Daoy (cell line): ENCODE results near the gene MADCAM1. TPM values are rescaled to one million over a fixed set of nuclear protein-coding genes. Genes with fewer than 3 reads are reported as not detected.

Source experiments
- DNase-seq: peaks from one replicate; pipeline ENCODE4 v3.0.0-alpha.2; 2015; ENCODE audit warnings: low read depth
- total RNA-seq: library from RNA; depleted of rRNA; stranded (reverse); fragments of >200 nt; shearing (Covaris generic); gene quantifications from 2 replicates; pipeline ENCODE4 v1.2.3, GENCODE V29; 2014

MADCAM1 gene
- total RNA-seq, 1 experiment from 2014 or later = not detected

- DNase-seq = peak; percentile 97
Observed at GRCh38 chr19:488505-489417, 7.5 kb upstream of the MADCAM1 start.

GRCh38 chr19:489418-490196, 6.7 kb upstream of the MADCAM1 start:
- no peak for DNase-seq

GRCh38 chr19:491146-491741, 5.0 kb upstream of the MADCAM1 start:
- DNase-seq = no peak

- DNase-seq = no peak
Observed at GRCh38 chr19:492091-492531, 4.2 kb upstream of the MADCAM1 start.

GRCh38 chr19:493391-494170, 2.7 kb upstream of the MADCAM1 start:
- DNase-seq = no peak

GRCh38 chr19:494171-495080, 1.9 kb upstream of the MADCAM1 start:
- no peak for DNase-seq

GRCh38 chr19:495081-495401, 1.2 kb upstream of the MADCAM1 start:
- DNase-seq = no peak

GRCh38 chr19:495402-496111, 729 bp upstream of the MADCAM1 start:
- DNase-seq = peak; percentile 68

- no peak for DNase-seq
Observed at GRCh38 chr19:496986-497385, 700 bp downstream of the MADCAM1 start.

- DNase-seq = no peak
Observed at GRCh38 chr19:497491-497868, 1.2 kb downstream of the MADCAM1 start.

GRCh38 chr19:497869-498510, 1.7 kb downstream of the MADCAM1 start:
- no peak for DNase-seq

- DNase-seq = no peak
Observed at GRCh38 chr19:498511-498891, 2.2 kb downstream of the MADCAM1 start.

- no peak for DNase-seq
Observed at GRCh38 chr19:498977-499623, 2.8 kb downstream of the MADCAM1 start.

GRCh38 chr19:501646-502045, 5.4 kb downstream of the MADCAM1 start:
- no peak for DNase-seq

- no peak for DNase-seq
Observed at GRCh38 chr19:504616-505015, 8.3 kb downstream of the MADCAM1 start.

- DNase-seq = peak; percentile 99
Observed at GRCh38 chr19:506404-507285, 10.4 kb downstream of the MADCAM1 start.

- DNase-seq = peak; percentile 89
Observed at GRCh38 chr19:507286-508203, 11.3 kb downstream of the MADCAM1 start, which contains the start of gene TPGS1. TPGS1 (plus strand) TSS chr19:507497; CDS start chr19:507507, 10 bp downstream.
